Hippocampal formation (tissue), 2 donors: ENCODE measurements around the gene RELA.
"Not testable (repeated sequence)": the region's sequence is repeated elsewhere in the genome, so short reads cannot be mapped to it uniquely, and the experiment has no call there.

Source experiments
- DNase-seq, 2 donors: peaks; one replicate each; lab custom pipeline; 2025; lab: John Stamatoyannopoulos, UW

Gene RELA

DNA sequence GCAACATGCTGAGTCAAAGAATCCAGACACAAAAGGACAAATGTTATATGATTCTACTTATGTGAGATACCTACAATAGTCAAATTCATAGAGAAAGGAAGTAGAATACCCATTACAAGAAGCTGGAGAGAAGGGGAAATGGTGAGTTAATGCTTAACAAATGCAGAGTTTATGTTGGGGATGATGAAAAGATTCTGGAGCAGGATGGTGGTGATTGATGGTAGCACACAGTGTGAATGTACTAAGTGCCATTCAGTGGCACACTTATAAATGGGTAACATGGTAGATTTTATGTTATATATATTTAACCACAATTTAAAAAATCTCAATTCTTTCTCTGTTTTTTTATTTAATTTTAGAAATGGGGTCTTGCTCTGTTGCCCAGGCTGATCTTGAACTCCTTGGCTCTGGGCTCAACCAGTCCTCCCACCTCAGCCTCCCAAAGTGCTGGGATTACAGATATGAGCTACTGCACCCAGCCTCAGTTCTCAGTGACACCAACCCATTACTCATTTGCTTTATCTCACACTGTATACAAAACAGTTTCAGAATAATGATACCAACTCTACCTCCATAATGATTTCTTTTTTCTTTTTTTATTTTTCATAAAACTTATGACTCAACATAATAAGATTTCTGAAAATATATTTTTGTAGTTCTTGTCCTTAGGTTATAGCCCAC, 9.6 kb upstream of the RELA start:
- DNase-seq: no peak

- DNase-seq: peak; percentile 29 to 62
Measured at GRCh38 chr11:65663639-65664200, 1.0 kb upstream of the RELA start.

GRCh38 chr11:65662247-65662798, 393 bp downstream of the RELA start:
- no peak for DNase-seq

DNA sequence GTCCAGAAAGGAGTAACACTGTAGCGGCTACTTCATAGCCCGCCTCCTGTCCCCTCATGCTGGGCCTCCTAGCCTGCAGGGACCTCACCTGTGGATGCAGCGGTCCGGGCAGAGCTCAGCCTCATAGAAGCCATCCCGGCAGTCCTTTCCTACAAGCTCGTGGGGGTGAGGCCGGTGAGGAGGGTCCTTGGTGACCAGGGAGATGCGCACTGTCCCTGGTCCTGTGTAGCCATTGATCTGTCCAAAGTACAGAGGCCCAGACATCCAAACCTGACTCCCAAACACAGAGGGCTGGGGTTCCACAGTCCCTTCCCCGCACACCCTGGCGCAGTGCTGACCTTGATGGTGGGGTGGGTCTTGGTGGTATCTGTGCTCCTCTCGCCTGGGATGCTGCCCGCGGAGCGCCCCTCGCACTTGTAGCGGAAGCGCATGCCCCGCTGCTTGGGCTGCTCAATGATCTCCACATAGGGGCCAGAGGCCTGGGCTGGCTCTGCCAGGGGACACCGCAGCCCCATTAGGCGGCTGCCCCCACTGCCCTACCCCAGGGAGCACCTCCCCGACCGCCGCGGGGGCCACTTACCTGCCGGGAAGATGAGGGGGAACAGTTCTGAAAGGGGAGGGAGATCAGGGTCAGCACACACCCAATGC, 993 bp downstream of the RELA start:
- DNase-seq: no peak

DNA sequence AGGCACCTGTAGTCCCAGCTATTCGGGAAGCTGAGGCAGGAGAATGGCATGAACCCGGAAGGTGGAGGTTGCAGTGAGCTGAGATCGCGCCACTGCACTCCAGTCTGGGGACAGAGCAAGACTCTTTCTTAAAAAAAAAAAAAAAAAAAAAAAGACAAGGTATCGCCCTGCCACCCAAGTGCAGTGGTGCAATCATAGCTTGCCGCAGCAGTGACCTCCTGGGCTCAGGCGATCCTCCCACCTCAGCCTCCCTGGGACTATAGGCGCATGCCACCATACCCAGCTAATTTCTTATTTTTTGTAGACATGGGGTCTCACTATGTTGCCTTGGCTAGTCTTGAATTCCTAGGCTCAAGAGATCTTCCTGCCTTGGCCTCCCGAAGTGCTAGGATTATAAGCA, 1.8 kb downstream of the RELA start:
- DNase-seq: not testable (repeated sequence)

- DNase-seq: no peak
Measured at GRCh38 chr11:65660038-65660437, 2.7 kb downstream of the RELA start.

DNA sequence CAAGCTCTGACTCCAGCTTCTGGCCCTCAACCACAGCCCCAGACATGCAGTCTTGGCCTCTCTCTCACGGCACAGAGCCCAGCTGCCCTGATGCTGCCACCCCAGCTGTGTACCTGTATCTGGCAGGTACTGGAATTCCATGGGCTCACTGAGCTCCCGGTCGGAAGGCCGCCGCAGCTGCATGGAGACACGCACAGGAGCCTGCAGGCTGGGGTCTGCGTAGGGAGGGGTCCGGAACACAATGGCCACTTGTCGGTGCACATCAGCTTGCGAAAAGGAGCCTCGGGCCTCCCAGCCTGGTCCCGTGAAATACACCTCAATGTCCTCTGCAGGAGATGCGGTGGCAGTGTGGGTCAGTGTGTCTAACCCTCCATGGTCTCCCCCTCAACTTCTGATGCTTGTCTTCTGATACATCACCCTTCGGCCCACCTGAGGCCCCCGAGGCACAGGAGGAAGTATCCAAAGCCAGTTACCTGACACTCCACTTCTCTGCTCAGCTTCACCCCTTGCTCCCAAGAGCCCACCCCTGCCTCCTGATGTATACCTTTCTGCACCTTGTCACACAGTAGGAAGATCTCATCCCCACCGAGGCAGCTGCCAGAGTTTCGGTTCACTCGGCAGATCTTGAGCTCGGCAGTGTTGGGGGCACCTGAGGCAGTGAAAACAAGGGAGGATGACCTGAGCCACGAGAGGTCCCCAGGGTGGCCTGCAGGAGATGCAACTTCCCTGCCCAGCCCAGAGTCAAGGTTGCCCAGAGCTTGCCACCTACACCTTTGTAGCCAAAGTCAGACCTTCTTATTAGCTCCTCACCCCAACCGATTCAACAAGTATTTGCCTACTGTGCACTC, 4.3 kb downstream of the RELA start:
- DNase-seq: no peak

DNA sequence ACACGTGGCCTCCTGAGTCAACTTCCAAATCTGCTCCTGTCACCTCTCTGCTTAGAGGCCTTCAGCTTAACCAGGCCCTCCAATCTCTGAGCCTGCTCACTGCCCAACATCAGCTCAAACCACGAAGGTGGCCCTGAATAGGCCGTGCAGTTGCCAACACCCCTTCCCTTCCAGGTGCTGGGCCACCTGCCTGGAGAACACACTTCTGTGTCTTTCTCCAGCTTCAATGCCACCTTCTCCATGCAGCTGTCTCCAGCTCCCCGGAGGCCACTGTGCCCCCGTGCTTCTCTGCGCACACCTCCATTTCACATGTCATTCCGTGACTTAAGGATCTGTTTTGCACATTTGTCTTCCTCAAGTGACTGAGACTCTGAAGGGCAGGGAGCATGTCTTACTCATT, 5.3 kb downstream of the RELA start:
- no peak for DNase-seq

GRCh38 chr11:65655570-65656332, 7.0 kb downstream of the RELA start:
- no peak for DNase-seq

DNA sequence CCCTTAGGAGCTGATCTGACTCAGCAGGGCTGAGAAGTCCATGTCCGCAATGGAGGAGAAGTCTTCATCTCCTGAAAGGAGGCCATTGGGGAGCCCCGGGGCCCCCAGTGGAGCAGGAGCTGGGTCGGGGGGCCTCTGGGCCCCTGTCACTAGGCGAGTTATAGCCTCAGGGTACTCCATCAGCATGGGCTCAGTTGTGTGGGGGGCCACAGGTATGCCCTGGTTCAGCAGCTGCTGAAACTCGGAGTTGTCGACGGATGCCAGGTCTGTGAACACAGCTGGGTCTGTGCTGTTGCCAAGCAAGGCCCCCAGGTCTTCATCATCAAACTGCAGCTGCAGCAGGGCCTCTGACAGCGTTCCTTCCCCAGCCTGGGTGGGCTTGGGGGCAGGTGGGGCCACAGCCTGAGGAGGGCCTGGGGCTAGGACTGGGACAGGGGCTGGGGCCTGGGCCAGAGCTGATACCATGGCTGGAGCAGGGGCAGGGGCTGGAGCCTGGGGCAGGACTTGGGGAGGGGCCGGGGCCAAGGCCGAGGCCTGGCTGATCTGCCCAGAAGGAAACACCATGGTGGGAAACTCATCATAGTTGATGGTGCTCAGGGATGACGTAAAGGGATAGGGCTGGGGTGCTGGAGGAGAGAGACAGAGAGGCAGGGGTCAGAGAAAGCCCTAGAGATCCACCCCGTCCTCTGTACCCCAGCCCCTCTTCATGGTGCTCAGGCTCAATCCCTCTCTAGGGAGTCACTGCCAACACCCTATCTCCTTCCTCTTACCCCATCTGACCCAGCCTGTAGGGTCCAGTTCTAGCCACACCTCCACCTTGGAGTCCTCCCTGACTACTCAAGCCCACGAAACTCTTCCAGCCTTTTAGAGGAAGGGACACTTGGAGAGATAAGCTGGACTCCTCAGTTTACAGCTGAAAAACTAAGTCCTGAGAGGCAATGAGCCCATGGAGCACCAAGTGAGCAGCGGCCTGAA, 8.1 kb downstream of the RELA start:
- DNase-seq: no peak

GRCh38 chr11:65653229-65654225, 9.2 kb downstream of the RELA start:
- DNase-seq: peak in 1 of 2 donors; percentile 37

DNA sequence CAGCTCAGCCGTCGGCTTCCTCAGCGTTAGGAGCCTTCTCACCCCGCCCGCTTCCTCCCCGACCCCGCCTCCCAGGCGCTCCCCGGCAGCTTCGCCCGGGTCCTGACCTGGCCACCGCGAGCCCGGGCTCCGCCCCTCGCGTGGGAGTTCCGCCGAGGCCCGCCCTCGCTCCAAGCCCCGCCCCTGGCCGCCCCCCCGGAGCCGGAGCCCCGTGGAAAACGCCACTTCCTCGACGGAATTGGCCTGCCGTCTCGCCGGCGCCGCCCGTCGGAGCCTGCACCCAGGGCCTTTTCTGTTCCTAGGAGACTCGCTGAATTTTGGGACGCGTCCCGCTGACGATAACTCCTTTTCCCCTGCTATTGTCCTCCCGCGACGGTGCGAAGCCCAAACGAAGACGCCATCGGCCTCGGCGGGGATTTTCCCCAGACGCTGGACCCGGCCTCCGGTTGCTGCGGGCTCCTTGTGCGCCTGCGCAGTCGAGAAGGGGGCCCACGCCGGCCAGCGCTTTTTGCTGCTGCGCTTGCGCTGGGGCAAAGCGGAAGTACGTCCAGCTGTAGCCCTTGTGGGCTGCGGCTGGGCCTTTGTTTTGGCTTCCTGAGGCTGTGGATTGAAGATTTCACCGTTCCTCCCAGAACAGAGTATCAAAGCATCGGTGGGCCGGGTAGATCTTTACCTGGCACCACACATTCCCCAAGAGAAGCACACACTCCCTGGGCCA, 10.0 kb downstream of the RELA start:
- DNase-seq: peak; percentile 73 to 93

DNA sequence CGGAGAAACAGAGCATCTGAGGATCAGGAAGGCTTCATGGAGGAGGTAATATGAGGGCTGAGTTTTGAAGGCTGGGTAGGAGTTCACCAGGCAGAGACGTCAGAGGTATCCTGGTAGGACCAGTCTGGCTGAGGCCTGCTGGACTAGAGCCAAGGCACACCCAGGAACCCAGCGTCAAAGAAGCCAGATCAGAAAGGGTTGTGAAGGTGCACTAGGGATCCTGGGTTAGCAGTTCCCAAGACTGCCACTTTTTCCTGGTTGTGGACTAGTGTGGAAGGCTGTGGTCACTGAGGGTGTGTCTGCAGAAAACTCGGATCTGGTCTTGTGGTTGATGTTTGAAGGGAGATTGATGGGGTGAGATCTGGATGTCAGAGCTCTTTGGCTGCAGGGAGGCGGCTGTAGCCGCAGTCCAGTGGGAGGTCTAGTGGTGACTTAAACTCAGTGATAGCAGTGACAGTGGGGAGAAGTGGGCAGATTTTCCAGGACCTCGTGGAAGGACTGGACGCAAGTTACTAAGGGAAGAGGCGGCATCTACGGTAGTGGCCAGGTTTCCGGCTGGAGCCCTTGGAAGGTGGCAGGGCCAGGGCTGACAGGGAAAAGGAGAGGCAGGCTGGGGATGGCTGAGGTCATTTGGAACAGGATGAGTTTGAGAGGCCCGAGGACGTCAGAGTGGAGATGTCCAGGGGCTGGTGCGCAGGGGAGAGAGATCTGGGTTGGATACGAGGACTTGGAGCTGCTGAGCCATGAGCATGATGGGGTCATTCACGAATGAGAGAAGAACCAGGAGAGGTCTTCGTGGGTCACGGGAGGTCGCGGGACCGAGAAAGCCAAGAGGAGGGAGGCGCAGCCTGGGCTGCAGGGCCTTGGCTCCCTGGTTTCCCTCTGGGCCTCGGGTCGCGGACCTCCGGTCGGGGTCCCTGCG, 10.9 kb downstream of the RELA start:
- no peak for DNase-seq

DNA sequence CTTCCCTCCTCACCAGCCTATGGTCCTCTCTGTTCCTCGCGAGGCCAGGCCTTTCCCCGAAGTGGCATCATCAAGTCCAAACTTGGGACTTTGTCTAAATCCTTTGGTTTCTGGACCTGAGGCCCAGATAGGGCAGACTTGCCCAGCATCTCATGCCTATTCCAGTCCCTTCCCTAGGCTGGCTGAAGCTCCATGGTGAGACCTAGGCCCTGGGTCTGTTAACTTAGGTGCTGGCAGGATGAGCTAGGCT, 11.5 kb downstream of the RELA start:
- no peak for DNase-seq

DNA sequence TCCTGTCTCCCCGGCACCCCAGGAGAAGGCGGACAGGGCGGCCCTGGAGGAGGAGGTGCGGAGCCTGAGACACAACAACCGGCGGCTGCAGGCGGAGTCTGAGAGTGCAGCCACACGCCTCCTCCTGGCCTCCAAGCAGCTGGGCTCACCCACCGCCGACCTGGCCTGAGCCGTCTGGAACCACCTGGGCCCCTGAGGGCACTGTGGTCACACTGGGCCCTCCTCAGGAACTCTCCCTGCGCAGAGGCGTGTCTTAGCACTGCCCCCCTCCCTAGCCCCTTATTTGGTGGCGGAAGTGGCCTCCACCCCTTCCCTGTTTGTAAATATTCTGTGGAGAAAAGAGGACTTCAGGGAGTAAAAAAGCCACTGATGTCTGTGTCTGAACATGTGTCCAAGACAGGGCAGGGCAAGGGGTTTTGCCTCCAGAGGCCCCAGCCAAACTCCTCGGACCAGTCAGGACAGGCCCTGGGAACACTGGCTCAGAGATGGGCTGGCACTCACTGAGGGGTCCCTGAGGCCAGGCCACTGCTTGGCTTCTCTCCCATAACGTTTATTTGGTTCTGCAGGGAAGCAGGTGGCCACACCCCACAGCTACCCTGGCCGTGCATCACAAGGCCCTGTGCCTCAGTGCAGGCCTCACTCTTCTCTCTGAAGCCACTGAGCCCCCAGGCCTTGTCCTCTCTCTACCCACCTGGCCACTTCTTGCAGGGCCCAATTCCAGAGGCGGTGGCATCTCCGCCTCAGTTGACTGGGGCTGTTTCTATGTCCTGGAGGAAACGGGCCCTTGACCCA, 12.0 kb downstream of the RELA start:
- no peak for DNase-seq

DNA sequence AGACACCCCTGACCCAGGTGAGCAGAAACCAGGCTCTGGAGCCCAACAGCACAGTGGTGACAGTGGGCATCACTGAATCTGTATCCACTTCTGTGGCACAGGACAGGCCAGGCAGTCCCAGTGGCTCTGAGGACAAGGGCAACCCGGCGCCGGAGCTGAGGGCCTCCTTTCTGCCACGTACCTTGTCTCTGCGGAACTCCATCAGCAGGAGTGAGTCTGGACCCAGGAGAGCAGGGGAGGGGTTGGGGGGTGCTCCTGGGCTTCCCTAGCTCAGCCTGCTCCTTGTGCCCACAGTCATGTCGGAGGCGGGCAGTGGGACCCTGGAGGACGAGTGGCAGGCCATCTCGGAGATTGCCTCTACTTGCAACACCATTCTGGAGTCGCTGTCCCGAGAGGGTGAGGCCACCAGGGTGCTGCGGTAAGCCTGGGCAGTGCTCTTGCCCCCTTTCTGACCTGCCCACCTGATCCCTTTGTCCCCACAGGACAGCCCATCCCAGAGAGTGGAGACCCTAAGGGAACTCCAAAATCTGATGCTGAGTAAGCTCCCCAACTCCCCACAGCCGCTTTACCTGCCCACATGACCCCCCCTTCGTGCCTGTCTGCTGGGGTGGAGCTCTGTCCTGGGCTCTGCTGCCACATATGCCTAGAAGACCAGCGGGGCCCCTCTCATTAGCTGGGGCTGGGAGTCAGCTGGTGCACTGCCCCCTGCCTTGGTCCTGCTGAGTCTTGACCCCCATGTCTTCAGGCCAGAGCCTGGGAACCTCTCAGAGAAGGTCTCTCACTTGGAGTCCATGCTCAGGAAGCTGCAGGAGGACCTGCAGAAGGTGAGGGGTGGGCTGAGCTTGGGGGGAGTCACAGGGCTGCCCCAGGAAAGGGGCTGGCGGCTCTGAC, 12.8 kb downstream of the RELA start:
- no peak for DNase-seq
